ENCODE measurements around the gene GBE1.

The GBE1 gene

DNA sequence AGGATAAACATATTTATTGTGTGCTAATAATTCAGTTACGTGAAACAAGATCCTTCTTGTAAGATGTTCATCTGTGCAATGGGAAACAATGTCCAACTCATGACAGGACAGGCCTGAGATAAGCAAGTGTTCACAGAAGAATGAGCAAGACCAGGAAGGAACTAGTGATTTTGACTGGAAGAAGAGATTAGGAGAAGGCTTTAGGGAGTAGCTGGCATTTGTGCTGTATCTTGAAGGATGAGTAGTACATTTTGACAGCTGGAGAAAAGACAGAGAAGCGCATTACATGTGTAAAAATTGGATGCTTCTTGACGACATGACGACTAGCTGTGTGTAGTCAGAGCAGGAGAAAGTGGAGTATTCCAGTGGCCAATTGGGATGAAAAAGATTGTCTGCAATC, 48.4 kb downstream of the GBE1 start (continued):
- TF ChIP-seq, protein P1, sequence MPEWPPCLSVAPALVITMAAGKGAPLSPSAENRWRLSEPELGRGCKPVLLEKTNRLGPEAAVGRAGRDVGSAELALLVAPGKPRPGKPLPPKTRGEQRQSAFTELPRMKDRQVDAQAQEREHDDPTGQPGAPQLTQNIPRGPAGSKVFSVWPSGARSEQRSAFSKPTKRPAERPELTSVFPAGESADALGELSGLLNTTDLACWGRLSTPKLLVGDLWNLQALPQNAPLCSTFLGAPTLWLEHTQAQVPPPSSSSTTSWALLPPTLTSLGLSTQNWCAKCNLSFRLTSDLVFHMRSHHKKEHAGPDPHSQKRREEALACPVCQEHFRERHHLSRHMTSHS (tag by site-specific recombination; IDR thresholded peaks at IDR 0.05), result no peak
- TF ChIP-seq ZNF404 (tag by site-specific recombination; IDR thresholded peaks at IDR 0.05), result no peak
- TF ChIP-seq, protein P2, sequence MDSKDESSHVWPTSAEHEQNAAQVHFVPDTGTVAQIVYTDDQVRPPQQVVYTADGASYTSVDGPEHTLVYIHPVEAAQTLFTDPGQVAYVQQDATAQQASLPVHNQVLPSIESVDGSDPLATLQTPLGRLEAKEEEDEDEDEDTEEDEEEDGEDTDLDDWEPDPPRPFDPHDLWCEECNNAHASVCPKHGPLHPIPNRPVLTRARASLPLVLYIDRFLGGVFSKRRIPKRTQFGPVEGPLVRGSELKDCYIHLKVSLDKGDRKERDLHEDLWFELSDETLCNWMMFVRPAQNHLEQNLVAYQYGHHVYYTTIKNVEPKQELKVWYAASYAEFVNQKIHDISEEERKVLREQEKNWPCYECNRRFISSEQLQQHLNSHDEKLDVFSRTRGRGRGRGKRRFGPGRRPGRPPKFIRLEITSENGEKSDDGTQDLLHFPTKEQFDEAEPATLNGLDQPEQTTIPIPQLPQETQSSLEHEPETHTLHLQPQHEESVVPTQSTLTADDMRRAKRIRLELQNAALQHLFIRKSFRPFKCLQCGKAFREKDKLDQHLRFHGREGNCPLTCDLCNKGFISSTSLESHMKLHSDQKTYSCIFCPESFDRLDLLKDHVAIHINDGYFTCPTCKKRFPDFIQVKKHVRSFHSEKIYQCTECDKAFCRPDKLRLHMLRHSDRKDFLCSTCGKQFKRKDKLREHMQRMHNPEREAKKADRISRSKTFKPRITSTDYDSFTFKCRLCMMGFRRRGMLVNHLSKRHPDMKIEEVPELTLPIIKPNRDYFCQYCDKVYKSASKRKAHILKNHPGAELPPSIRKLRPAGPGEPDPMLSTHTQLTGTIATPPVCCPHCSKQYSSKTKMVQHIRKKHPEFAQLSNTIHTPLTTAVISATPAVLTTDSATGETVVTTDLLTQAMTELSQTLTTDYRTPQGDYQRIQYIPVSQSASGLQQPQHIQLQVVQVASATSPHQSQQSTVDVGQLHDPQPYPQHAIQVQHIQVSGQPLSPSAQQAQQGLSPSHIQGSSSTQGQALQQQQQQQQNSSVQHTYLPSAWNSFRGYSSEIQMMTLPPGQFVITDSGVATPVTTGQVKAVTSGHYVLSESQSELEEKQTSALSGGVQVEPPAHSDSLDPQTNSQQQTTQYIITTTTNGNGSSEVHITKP (tag by site-specific recombination; IDR thresholded peaks at IDR 0.05), result no peak
- TF ChIP-seq, protein P3, sequence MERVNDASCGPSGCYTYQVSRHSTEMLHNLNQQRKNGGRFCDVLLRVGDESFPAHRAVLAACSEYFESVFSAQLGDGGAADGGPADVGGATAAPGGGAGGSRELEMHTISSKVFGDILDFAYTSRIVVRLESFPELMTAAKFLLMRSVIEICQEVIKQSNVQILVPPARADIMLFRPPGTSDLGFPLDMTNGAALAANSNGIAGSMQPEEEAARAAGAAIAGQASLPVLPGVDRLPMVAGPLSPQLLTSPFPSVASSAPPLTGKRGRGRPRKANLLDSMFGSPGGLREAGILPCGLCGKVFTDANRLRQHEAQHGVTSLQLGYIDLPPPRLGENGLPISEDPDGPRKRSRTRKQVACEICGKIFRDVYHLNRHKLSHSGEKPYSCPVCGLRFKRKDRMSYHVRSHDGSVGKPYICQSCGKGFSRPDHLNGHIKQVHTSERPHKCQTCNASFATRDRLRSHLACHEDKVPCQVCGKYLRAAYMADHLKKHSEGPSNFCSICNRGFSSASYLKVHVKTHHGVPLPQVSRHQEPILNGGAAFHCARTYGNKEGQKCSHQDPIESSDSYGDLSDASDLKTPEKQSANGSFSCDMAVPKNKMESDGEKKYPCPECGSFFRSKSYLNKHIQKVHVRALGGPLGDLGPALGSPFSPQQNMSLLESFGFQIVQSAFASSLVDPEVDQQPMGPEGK (tag by site-specific recombination; IDR thresholded peaks at IDR 0.05), result no peak

GRCh38 chr3:81709606-81710005, 51.8 kb downstream of the GBE1 start:
- no peaks in the 10 kb centered on the region for H3K4me1 ChIP-seq (ENCODE audit: control insufficient read depth, insufficient read depth, low read length)
- TF ChIP-seq TRIM28 (IDR thresholded peaks at IDR 0.05; ENCODE audit: borderline replicate concordance, low read length) (no peak), ZNF768 (tag by site-specific recombination; IDR thresholded peaks at IDR 0.05) (no peak), ZNF549 (tag by site-specific recombination; IDR thresholded peaks at IDR 0.05) (no peak), ZNF76 (tag by site-specific recombination; IDR thresholded peaks at IDR 0.05; ENCODE audit: borderline replicate concordance, low read depth) (no peak), ZNF580 (tag by site-specific recombination; IDR thresholded peaks at IDR 0.05) (no peak), GLIS2 (tag by site-specific recombination; IDR thresholded peaks at IDR 0.05) (no peak), ZNF747 (tag by site-specific recombination; IDR thresholded peaks at IDR 0.05) (no peak), ZNF426 (tag by site-specific recombination; IDR thresholded peaks at IDR 0.05) (no peak), ZNF221 (tag by site-specific recombination; IDR thresholded peaks at IDR 0.05; ENCODE audit: borderline replicate concordance) (no peak), ZNF561 (tag by site-specific recombination; IDR thresholded peaks at IDR 0.05; ENCODE audit: borderline replicate concordance) (no peak), SP2 (tag by site-specific recombination; IDR thresholded peaks at IDR 0.05) (no peak), ZNF624 (tag by site-specific recombination; IDR thresholded peaks at IDR 0.05) (no peak)
- TF ChIP-seq, protein P4, sequence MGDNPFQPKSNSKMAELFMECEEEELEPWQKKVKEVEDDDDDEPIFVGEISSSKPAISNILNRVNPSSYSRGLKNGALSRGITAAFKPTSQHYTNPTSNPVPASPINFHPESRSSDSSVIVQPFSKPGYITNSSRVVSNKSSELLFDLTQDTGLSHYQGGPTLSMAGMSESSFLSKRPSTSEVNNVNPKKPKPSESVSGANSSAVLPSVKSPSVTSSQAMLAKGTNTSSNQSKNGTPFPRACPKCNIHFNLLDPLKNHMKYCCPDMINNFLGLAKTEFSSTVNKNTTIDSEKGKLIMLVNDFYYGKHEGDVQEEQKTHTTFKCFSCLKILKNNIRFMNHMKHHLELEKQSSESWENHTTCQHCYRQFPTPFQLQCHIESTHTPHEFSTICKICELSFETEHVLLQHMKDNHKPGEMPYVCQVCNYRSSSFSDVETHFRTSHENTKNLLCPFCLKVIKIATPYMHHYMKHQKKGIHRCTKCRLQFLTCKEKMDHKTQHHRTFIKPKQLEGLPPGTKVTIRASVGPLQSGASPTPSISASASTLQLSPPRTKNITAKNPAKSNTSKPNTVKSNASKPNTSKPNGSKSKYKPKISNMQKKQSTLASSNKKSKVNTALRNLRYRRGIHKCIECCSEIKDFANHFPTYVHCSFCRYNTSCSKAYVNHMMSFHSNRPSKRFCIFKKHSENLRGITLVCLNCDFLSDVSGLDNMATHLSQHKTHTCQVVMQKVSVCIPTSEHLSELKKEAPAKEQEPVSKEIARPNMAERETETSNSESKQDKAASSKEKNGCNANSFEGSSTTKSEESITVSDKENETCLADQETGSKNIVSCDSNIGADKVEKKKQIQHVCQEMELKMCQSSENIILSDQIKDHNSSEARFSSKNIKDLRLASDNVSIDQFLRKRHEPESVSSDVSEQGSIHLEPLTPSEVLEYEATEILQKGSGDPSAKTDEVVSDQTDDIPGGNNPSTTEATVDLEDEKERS (tag by site-specific recombination; IDR thresholded peaks at IDR 0.05), result no peak

More at GRCh38 chr3:81709606-81710005, 51.8 kb downstream of the GBE1 start:
- H3K27ac ChIP-seq (ENCODE audit: extremely low read depth, low read depth, low read length), result no peak overlapping the region
- H3K36me3 ChIP-seq (ENCODE audit: control insufficient read depth in 2 of 2, insufficient read depth in 1 of 2, low read length in 2 of 2), result no peaks in the 10 kb centered on the region
- ChIA-PET CTCF (no interaction called here), POLR2A (no interaction called here)
- H3K4me3 ChIP-seq (ENCODE audit: low read depth, low read length), result no peak overlapping the region
- no peaks in the 10 kb centered on the region for H3K9me3 ChIP-seq (ENCODE audit: control insufficient read depth, insufficient read depth, low read depth, low read length)
